HFF-Myc (cell line): ENCODE results near the gene APOB.

Experiments
- DNase-seq: peaks from one replicate; pipeline ENCODE4 v3.0.0-alpha.2; 2011; ENCODE audit warnings: low read depth; ENCODE audit errors: extremely low read depth
- H3K4me3 ChIP-seq: replicated peaks from 2 replicates; pipeline ENCODE4 v1.5.1; 2011; ENCODE audit warnings: low read depth, mild to moderate bottlenecking, control low read depth, low read length
- TF ChIP-seq, protein P1 (sequence below): IDR thresholded peaks from 2 replicates; pipeline ENCODE4 v1.5.1; 2012; ENCODE audit warnings: mild to moderate bottlenecking, low read depth, low read length, control low read depth; ENCODE audit errors: missing control alignments

The APOB gene

GRCh38 chr2:21035974-21036707 lies 7.7 kb downstream of the APOB start:
- no peak overlapping the region for H3K4me3 ChIP-seq
- DNase-seq = no peak
- TF ChIP-seq, protein P1, sequence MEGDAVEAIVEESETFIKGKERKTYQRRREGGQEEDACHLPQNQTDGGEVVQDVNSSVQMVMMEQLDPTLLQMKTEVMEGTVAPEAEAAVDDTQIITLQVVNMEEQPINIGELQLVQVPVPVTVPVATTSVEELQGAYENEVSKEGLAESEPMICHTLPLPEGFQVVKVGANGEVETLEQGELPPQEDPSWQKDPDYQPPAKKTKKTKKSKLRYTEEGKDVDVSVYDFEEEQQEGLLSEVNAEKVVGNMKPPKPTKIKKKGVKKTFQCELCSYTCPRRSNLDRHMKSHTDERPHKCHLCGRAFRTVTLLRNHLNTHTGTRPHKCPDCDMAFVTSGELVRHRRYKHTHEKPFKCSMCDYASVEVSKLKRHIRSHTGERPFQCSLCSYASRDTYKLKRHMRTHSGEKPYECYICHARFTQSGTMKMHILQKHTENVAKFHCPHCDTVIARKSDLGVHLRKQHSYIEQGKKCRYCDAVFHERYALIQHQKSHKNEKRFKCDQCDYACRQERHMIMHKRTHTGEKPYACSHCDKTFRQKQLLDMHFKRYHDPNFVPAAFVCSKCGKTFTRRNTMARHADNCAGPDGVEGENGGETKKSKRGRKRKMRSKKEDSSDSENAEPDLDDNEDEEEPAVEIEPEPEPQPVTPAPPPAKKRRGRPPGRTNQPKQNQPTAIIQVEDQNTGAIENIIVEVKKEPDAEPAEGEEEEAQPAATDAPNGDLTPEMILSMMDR = no peak

DNA sequence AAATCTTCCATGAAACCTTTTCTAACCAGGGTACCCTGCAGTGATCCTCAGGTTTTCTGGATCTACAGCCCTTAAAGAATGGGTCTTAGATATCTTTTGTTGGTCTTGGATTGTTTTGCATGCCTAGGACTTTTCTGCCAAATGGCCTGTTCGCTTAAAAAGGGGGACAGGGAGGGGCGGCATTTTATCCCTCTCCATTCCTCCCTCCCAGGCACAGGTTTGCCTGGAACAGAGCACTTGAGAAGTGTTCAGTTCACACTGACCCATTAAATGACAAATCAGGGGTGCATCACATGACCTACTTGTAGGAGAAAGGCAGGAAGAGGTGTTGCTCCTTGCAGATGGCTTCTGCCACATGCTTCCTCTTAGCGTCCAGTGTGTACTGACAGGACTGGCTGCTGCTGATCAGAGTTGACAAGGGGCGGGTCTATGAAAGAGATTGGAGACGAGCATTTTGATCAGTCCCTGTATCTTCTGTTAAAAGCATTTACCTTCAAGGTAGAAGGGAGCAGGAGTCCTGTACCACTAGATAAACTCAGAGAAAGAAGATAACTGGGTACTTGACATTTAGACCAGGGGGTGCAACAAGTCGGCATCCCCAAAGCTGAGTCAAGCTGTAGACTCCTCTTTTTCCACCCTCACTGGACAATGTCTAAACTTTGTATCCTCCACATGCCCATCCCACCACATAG lies 8.4 kb downstream of the APOB start:
- no peak overlapping the region for H3K4me3 ChIP-seq
- TF ChIP-seq, protein P1 = no peak
- no peak for DNase-seq

- DNase-seq = no peak
- TF ChIP-seq, protein P1 = no peak
- H3K4me3 ChIP-seq = no peak overlapping the region
Observed at GRCh38 chr2:21034972-21035279, 8.9 kb downstream of the APOB start.

DNA sequence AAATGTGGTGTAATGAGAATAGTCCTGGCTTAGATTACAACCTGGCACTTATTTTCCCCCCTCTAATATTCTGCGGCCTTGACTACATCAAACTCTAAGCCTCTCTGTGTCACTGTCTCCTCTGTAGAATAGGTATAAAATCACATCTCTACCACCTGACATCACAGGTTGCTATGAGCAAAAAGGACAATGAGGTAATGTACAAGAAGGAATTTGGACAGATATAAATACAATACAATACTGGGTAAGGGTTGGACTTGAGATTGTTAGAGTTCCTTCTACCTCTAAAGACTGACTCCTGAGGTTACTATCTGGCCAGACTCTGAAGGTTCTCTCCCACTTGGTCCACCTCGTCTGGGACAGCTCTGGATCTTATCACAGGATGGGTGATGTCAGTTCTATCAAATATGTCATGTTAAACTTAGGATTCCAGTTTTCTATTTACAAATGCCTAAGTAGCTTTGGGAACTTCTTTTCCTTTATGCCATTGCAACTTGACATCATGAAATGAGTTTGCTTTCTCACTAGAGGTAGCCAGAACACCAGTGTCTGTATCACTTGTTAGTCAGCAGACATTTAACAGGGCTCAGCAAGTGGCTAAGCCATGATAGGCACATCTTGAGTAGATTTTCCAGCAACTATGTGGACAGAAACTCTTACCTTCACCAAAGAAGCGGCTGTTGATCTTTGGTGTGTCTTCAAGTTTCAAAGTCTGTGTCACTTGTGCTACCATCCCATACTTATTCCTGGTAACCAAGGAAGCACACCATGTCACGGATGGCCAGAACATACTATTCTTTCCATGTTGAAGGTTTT lies 9.5 kb downstream of the APOB start:
- DNase-seq = no peak
- no peak overlapping the region for H3K4me3 ChIP-seq
- TF ChIP-seq, protein P1 = no peak

- H3K4me3 ChIP-seq = no peak overlapping the region
- no peak for DNase-seq
- TF ChIP-seq, protein P1 = no peak
Observed at GRCh38 chr2:21033237-21034155, 10.4 kb downstream of the APOB start.
